ENCODE measurements around the gene CENATAC.

- TF ChIP-seq GATA2 (IDR thresholded peaks at IDR 0.05; ENCODE audit: low read depth, low read length) (no peak), GATA3 (IDR thresholded peaks at IDR 0.05; ENCODE audit: low read depth, low read length) (no peak)
These were observed 54.4 kb downstream of the CENATAC start for GRCh38 chr11:119052163-119052814.

Measured in SH-SY5Y (cell line).